Mesenchymal stem cell (in vitro differentiated cells and primary cell): ENCODE measurements around the gene PTPRG.

Experiments used
- DNase-seq: peaks from one replicate; pipeline ENCODE4 v3.0.0-alpha.2; 2013
- H2AFZ ChIP-seq: one replicate; pipeline ENCODE4 v1.6.1; 2013; ENCODE audit warnings: low read depth, mild to moderate bottlenecking, control low read depth, inconsistent platforms, low read length, moderate library complexity
- H2AK5ac ChIP-seq: 2 replicates; pipeline ENCODE4 v1.6.1; 2013; ENCODE audit warnings: low read length, moderate library complexity, mild to moderate bottlenecking, inconsistent platforms; ENCODE audit not compliant: severe bottlenecking
- H2BK120ac ChIP-seq: one replicate; pipeline ENCODE4 v1.6.1; 2013; ENCODE audit warnings: low read depth, mild to moderate bottlenecking, inconsistent platforms, low read length, moderate library complexity
- H2BK12ac ChIP-seq, 2 experiments: one replicate each; pipeline ENCODE4 v1.6.1; 2013; ENCODE audit warnings: inconsistent platforms in 2 of 2, low read length in 2 of 2, mild to moderate bottlenecking in 2 of 2, moderate library complexity in 2 of 2, control low read depth in 1 of 2
- H2BK15ac ChIP-seq: one replicate; pipeline ENCODE4 v1.6.1; 2013; ENCODE audit warnings: mild to moderate bottlenecking, low read depth, inconsistent platforms; ENCODE audit not compliant: poor library complexity, severe bottlenecking
- H2BK5ac ChIP-seq: 2 replicates; pipeline ENCODE4 v1.6.1; 2013; ENCODE audit warnings: low read depth, mild to moderate bottlenecking, low read length, control low read depth, inconsistent platforms; ENCODE audit not compliant: poor library complexity, severe bottlenecking
- H3K14ac ChIP-seq, 2 experiments: one replicate each; pipeline ENCODE4 v1.6.1; 2013; ENCODE audit warnings: inconsistent platforms in 2 of 2, low read length in 2 of 2, control low read depth in 1 of 2, mild to moderate bottlenecking in 1 of 2, moderate library complexity in 1 of 2
- H3K18ac ChIP-seq, 2 experiments: one replicate each; pipeline ENCODE4 v1.6.1; 2013; ENCODE audit warnings: inconsistent platforms in 2 of 2, low read length in 2 of 2, control low read depth in 1 of 2, low read depth in 1 of 2, mild to moderate bottlenecking in 1 of 2
- H3K23ac ChIP-seq, 2 experiments: one replicate each; pipeline ENCODE4 v1.6.1; 2013; ENCODE audit warnings: inconsistent platforms in 2 of 2, low read length in 2 of 2, mild to moderate bottlenecking in 2 of 2, moderate library complexity in 2 of 2, control low read depth in 1 of 2
- H3K27ac ChIP-seq: 2 replicates; pipeline ENCODE4 v1.5.1; 2013; ENCODE audit warnings: mild to moderate bottlenecking, moderate library complexity, low read length, control low read depth, inconsistent platforms; ENCODE audit not compliant: poor library complexity, severe bottlenecking
- H3K27me3 ChIP-seq, 2 experiments: 2 replicates each; pipeline versions ENCODE4 v1.6.1 to v1.7.0; 2013; ENCODE audit warnings: low read length in 2 of 2, mild to moderate bottlenecking in 2 of 2, moderate library complexity in 2 of 2, control low read depth in 1 of 2, inconsistent platforms in 1 of 2; ENCODE audit not compliant: control insufficient read depth in 1 of 2, insufficient read depth in 1 of 2
- H3K36me3 ChIP-seq, 2 experiments: 2 replicates each; pipeline versions ENCODE4 v1.6.1 to v1.7.0; 2013; ENCODE audit warnings: low read length in 2 of 2, control low read depth in 1 of 2, inconsistent platforms in 1 of 2, low read depth in 1 of 2, mild to moderate bottlenecking in 1 of 2; ENCODE audit not compliant: insufficient read depth in 2 of 2, control insufficient read depth in 1 of 2
- H3K4ac ChIP-seq, 2 experiments: one replicate each; pipeline ENCODE4 v1.6.1; 2013; ENCODE audit warnings: inconsistent platforms in 2 of 2, low read length in 2 of 2, mild to moderate bottlenecking in 2 of 2, moderate library complexity in 2 of 2, control low read depth in 1 of 2, low read depth in 1 of 2
- H3K4me1 ChIP-seq: 2 replicates; pipeline ENCODE4 v1.6.1; 2013; ENCODE audit warnings: low read depth, low read length, control low read depth; ENCODE audit not compliant: control insufficient read depth, insufficient read depth
- H3K4me2 ChIP-seq: 2 replicates; pipeline ENCODE4 v1.6.1; 2013; ENCODE audit warnings: low read length, mild to moderate bottlenecking, inconsistent platforms; ENCODE audit not compliant: poor library complexity, severe bottlenecking
- H3K4me3 ChIP-seq, 2 experiments: 2 replicates each; pipeline versions ENCODE4 v1.5.1 to v1.7.0; 2013; ENCODE audit warnings: low read length in 2 of 2, mild to moderate bottlenecking in 2 of 2, control low read depth in 1 of 2, low read depth in 1 of 2; ENCODE audit not compliant: insufficient read depth in 1 of 2
- H3K79me1 ChIP-seq: replicated peaks from 2 replicates; pipeline ENCODE4 v1.6.1; 2013; ENCODE audit warnings: mild to moderate bottlenecking, control low read depth, low read length, inconsistent platforms; ENCODE audit not compliant: poor library complexity, severe bottlenecking
- H3K9ac ChIP-seq: 2 replicates; pipeline ENCODE4 v1.7.0; 2013; ENCODE audit warnings: mild to moderate bottlenecking, low read length, moderate library complexity
- H3K9me3 ChIP-seq: 2 replicates; pipeline ENCODE4 v1.7.0; 2013; ENCODE audit warnings: mild to moderate bottlenecking, low read length; ENCODE audit not compliant: control insufficient read depth
- H4K8ac ChIP-seq: one replicate; pipeline ENCODE4 v1.6.1; 2013; ENCODE audit warnings: inconsistent platforms, mild to moderate bottlenecking, low read length, moderate library complexity
- H4K91ac ChIP-seq: one replicate; pipeline ENCODE4 v1.6.1; 2013; ENCODE audit warnings: mild to moderate bottlenecking, low read length, inconsistent platforms
- WGBS: methylation state at CpG from one replicate; pipeline ENCODE4 v1.1.7; 2013; ENCODE audit warnings: mixed read lengths; 5-methylcytosine and 5-hydroxymethylcytosine counted together

Gene PTPRG

GRCh38 chr3:61862614-61863289 lies 301.4 kb downstream of the PTPRG start:
- no peak overlapping the region for H3K4me2 ChIP-seq
- DNase-seq, result no peak
- no peak overlapping the region for H2AK5ac ChIP-seq
- H3K27me3 ChIP-seq, result no peaks in the 10 kb centered on the region
- peaks cover 30% of the 10 kb centered on the region for H3K79me1 ChIP-seq
- H2BK12ac ChIP-seq, result no peak overlapping the region
- no peak overlapping the region for H4K8ac ChIP-seq
- WGBS, result 88% methylated on average over 6 of the region's 7 CpGs
- no peak overlapping the region for H4K91ac ChIP-seq
- no peak overlapping the region for H3K4me3 ChIP-seq
- H2BK15ac ChIP-seq, result no peak overlapping the region
- no peaks in the 10 kb centered on the region for H3K36me3 ChIP-seq
- H2BK120ac ChIP-seq, result no peak overlapping the region
- no peak overlapping the region for H3K14ac ChIP-seq
- no peaks in the 10 kb centered on the region for H3K9me3 ChIP-seq
- no peak overlapping the region for H3K9ac ChIP-seq
- H3K18ac ChIP-seq, result no peak overlapping the region
- no peak overlapping the region for H2BK5ac ChIP-seq
- peaks cover 5% of the 10 kb centered on the region for H3K4me1 ChIP-seq
- no peak overlapping the region for H2AFZ ChIP-seq
- H3K27ac ChIP-seq, result no peak overlapping the region
- no peak overlapping the region for H3K4ac ChIP-seq
- no peak overlapping the region for H3K23ac ChIP-seq

- DNase-seq, result no peak
- Histone ChIP-seq H2BK120ac (no peak overlapping the region), H2BK12ac (no peak overlapping the region), H3K27me3 (no peaks in the 10 kb centered on the region), H3K4ac (no peak overlapping the region), H3K4me1 (peaks cover 5% of the 10 kb centered on the region), H3K23ac (no peak overlapping the region), H3K36me3 (no peaks in the 10 kb centered on the region), H3K27ac (no peak overlapping the region), H2AK5ac (no peak overlapping the region), H4K91ac (no peak overlapping the region), H2AFZ (no peak overlapping the region), H2BK5ac (no peak overlapping the region), H3K9me3 (no peaks in the 10 kb centered on the region), H3K14ac (no peak overlapping the region), H2BK15ac (no peak overlapping the region), H3K9ac (no peak overlapping the region), H4K8ac (no peak overlapping the region), H3K18ac (no peak overlapping the region), H3K4me3 (no peak overlapping the region), H3K4me2 (peak overlapping the region; percentile 23), H3K79me1 (peaks cover 35% of the 10 kb centered on the region)
- WGBS, result no CpG with 5 or more reads among the region's 1 CpG
Measured at GRCh38 chr3:61863579-61863978, 302.2 kb downstream of the PTPRG start.

GRCh38 chr3:61864886-61865285 lies 303.5 kb downstream of the PTPRG start:
- Histone ChIP-seq H3K79me1 (peaks cover 38% of the 10 kb centered on the region), H2BK120ac (no peak overlapping the region), H2BK12ac (no peak overlapping the region), H3K14ac (no peak overlapping the region), H2BK15ac (no peak overlapping the region), H3K23ac (no peak overlapping the region), H3K27ac (no peak overlapping the region), H3K4me3 (no peak overlapping the region), H4K91ac (no peak overlapping the region), H3K27me3 (no peaks in the 10 kb centered on the region), H2AK5ac (no peak overlapping the region), H3K9ac (no peak overlapping the region), H3K4me2 (no peak overlapping the region), H3K4ac (no peak overlapping the region), H2AFZ (no peak overlapping the region), H4K8ac (no peak overlapping the region), H3K4me1 (peaks cover 6% of the 10 kb centered on the region), H2BK5ac (no peak overlapping the region), H3K18ac (no peak overlapping the region), H3K36me3 (no peaks in the 10 kb centered on the region), H3K9me3 (no peaks in the 10 kb centered on the region)
- WGBS, result 69% methylated on average over 1 of the region's 1 CpG
- no peak for DNase-seq

GRCh38 chr3:61865466-61866152 lies 304.2 kb downstream of the PTPRG start:
- H3K4me1 ChIP-seq, result peaks cover 6% of the 10 kb centered on the region
- H2BK120ac ChIP-seq, result no peak overlapping the region
- H2AK5ac ChIP-seq, result peak overlapping the region; percentile 10
- no peak overlapping the region for H3K14ac ChIP-seq
- no peak overlapping the region for H4K8ac ChIP-seq
- H3K4me2 ChIP-seq, result no peak overlapping the region
- H3K27me3 ChIP-seq, result no peaks in the 10 kb centered on the region
- H2AFZ ChIP-seq, result no peak overlapping the region
- no peak overlapping the region for H2BK12ac ChIP-seq
- 67% methylated on average over 6 of the region's 6 CpGs for WGBS
- no peak overlapping the region for H3K4ac ChIP-seq
- no peaks in the 10 kb centered on the region for H3K36me3 ChIP-seq
- peaks cover 37% of the 10 kb centered on the region for H3K79me1 ChIP-seq
- H3K18ac ChIP-seq, result no peak overlapping the region
- no peak overlapping the region for H2BK15ac ChIP-seq
- no peak overlapping the region for H3K9ac ChIP-seq
- H2BK5ac ChIP-seq, result no peak overlapping the region
- H3K23ac ChIP-seq, result no peak overlapping the region
- no peak overlapping the region for H4K91ac ChIP-seq
- no peak overlapping the region for H3K4me3 ChIP-seq
- H3K9me3 ChIP-seq, result no peaks in the 10 kb centered on the region
- DNase-seq, result no peak
- no peak overlapping the region for H3K27ac ChIP-seq
